ENCODE data around the gene TCERG1L.

DNA sequence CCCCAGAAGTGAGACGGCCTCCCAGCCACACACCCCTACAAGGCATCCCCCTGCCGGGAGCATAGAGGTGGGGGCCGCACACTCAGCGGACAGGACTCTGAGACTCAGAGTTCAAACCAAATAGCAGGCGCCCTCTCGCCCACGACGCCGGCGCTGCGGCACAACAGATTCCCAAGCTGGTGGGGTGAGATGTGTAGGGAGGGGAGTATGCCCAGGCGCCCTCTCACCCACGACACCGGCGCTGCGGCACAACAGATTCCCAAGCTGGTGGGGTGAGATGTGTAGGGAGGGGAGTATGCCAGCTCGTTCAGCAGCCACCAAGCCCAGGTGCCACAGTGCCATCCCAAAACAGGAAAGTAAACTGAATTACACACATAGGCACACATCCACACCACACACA lies 64.7 kb downstream of the TCERG1L start:
- TF ChIP-seq CTCF (IDR thresholded peaks at IDR 0.05 in 8 of 11, conservative IDR thresholded peaks at IDR 0.05 in 3 of 11) (no peak), POLR2AphosphoS5 (IDR thresholded peaks at IDR 0.05) (no peak)
